ENCODE data around the gene ANKS1B. TPM values are rescaled to one million over a fixed set of nuclear protein-coding genes. Genes with fewer than 3 reads are reported as not detected.

The ANKS1B gene
- total and polyA plus RNA-seq, 2 experiments from 2014 or later, result 1.8 to 1.9 TPM

GRCh38 chr12:99019798-99020197 lies 964.9 kb downstream of the ANKS1B start:
- H3K27me3 ChIP-seq, result no peaks in the 10 kb centered on the region
- DNase-seq (ENCODE audit: low read depth in 1 of 2, low spot score in 1 of 2), result no peak
- H3K4me1 ChIP-seq (ENCODE audit: low read depth), result no peaks in the 10 kb centered on the region
- no peak overlapping the region for H3K27ac ChIP-seq
- TF ChIP-seq, protein P1, sequence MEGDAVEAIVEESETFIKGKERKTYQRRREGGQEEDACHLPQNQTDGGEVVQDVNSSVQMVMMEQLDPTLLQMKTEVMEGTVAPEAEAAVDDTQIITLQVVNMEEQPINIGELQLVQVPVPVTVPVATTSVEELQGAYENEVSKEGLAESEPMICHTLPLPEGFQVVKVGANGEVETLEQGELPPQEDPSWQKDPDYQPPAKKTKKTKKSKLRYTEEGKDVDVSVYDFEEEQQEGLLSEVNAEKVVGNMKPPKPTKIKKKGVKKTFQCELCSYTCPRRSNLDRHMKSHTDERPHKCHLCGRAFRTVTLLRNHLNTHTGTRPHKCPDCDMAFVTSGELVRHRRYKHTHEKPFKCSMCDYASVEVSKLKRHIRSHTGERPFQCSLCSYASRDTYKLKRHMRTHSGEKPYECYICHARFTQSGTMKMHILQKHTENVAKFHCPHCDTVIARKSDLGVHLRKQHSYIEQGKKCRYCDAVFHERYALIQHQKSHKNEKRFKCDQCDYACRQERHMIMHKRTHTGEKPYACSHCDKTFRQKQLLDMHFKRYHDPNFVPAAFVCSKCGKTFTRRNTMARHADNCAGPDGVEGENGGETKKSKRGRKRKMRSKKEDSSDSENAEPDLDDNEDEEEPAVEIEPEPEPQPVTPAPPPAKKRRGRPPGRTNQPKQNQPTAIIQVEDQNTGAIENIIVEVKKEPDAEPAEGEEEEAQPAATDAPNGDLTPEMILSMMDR (IDR thresholded peaks at IDR 0.05; ENCODE audit: low read depth, low read length), result no peak
- no peaks in the 10 kb centered on the region for H3K9me3 ChIP-seq (ENCODE audit: low read depth)
- H3K4me3 ChIP-seq, result no peak overlapping the region
- no peaks in the 10 kb centered on the region for H3K36me3 ChIP-seq

DNA sequence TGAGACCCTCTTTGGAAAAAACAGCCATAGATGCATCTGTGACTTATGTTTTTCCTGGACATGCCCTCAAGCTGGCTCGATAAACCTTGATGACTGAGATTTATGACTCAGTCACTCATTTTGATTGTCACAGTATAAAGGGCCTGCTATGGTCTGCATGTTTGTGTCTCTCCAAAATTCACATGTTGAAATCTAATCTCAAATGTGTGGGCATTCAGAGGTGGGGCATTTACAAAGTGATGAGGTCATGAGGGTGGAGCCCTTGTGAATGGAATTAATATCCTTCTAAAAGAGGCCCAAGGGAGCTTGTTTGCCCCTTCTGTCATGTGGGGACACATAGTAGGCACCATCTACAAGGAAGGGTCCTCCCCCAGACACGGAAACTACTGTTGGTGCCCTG lies 966.8 kb downstream of the ANKS1B start:
- H3K9me3 ChIP-seq (ENCODE audit: low read depth), result no peaks in the 10 kb centered on the region
- H3K27ac ChIP-seq, result no peak overlapping the region
- TF ChIP-seq, protein P1 (IDR thresholded peaks at IDR 0.05; ENCODE audit: low read depth, low read length), result no peak
- no peaks in the 10 kb centered on the region for H3K36me3 ChIP-seq
- no peaks in the 10 kb centered on the region for H3K27me3 ChIP-seq
- no peaks in the 10 kb centered on the region for H3K4me1 ChIP-seq (ENCODE audit: low read depth)
- DNase-seq (ENCODE audit: low read depth in 1 of 2, low spot score in 1 of 2), result no peak
- no peak overlapping the region for H3K4me3 ChIP-seq

GRCh38 chr12:99009654-99010296 lies 975.0 kb downstream of the ANKS1B start:
- Histone ChIP-seq H3K27ac (no peak overlapping the region), H3K9me3 (ENCODE audit: low read depth) (no peaks in the 10 kb centered on the region), H3K4me3 (no peak overlapping the region), H3K27me3 (no peaks in the 10 kb centered on the region), H3K36me3 (no peaks in the 10 kb centered on the region), H3K4me1 (ENCODE audit: low read depth) (no peaks in the 10 kb centered on the region)
- no peak for DNase-seq (ENCODE audit: low read depth in 1 of 2, low spot score in 1 of 2)
- TF ChIP-seq, protein P1 (IDR thresholded peaks at IDR 0.05; ENCODE audit: low read depth, low read length), result no peak

GRCh38 chr12:99005601-99006000 lies 979.1 kb downstream of the ANKS1B start:
- Histone ChIP-seq H3K4me1 (ENCODE audit: low read depth) (no peaks in the 10 kb centered on the region), H3K36me3 (no peaks in the 10 kb centered on the region), H3K4me3 (no peak overlapping the region), H3K9me3 (ENCODE audit: low read depth) (no peaks in the 10 kb centered on the region), H3K27me3 (no peaks in the 10 kb centered on the region), H3K27ac (no peak overlapping the region)
- TF ChIP-seq, protein P1 (IDR thresholded peaks at IDR 0.05; ENCODE audit: low read depth, low read length), result no peak
- no peak for DNase-seq (ENCODE audit: low read depth in 1 of 2, low spot score in 1 of 2)

- no peaks in the 10 kb centered on the region for H3K4me1 ChIP-seq (ENCODE audit: low read depth)
- TF ChIP-seq, protein P1 (IDR thresholded peaks at IDR 0.05; ENCODE audit: low read depth, low read length), result no peak
- H3K27me3 ChIP-seq, result no peaks in the 10 kb centered on the region
- no peaks in the 10 kb centered on the region for H3K9me3 ChIP-seq (ENCODE audit: low read depth)
- H3K4me3 ChIP-seq, result no peak overlapping the region
- DNase-seq (ENCODE audit: low read depth in 1 of 2, low spot score in 1 of 2), result no peak
- no peak overlapping the region for H3K27ac ChIP-seq
- no peaks in the 10 kb centered on the region for H3K36me3 ChIP-seq
Observed at GRCh38 chr12:99004799-99005466, 979.8 kb downstream of the ANKS1B start.
